Measurements from ENCODE around the gene MACO1.

Gene MACO1

DNA sequence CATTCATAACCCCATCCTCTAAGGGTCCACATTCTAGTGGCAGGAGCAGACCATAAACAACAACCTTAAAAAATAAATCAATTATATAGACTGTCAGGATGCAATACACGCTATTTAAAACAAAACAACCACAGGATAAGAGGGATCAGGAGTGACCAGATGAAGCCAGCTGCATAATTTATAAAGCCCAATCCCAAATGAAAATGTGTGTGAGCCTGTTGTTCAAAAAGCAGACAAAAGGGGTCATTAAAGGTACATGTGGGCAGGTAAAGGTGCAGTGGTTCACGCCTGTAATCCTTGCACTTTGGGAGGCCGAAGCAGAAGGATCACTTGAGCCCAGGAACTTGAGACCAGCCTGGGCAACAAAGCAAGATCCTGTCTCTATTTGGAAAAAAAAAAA, 102.3 kb downstream of the MACO1 start:
- Mint-ChIP-seq H3K27me3 (ENCODE audit: low read depth) (peaks cover 8% of the 10 kb centered on the region), H3K9me3 (peaks cover 5% of the 10 kb centered on the region), H3K4me1 (ENCODE audit: low read depth) (no peaks in the 10 kb centered on the region), H3K36me3 (ENCODE audit: low read depth) (no peaks in the 10 kb centered on the region), H3K27ac (no peak overlapping the region), H3K4me3 (no peak overlapping the region)
- no peak for DNase-seq (ENCODE audit: low spot score)

DNA sequence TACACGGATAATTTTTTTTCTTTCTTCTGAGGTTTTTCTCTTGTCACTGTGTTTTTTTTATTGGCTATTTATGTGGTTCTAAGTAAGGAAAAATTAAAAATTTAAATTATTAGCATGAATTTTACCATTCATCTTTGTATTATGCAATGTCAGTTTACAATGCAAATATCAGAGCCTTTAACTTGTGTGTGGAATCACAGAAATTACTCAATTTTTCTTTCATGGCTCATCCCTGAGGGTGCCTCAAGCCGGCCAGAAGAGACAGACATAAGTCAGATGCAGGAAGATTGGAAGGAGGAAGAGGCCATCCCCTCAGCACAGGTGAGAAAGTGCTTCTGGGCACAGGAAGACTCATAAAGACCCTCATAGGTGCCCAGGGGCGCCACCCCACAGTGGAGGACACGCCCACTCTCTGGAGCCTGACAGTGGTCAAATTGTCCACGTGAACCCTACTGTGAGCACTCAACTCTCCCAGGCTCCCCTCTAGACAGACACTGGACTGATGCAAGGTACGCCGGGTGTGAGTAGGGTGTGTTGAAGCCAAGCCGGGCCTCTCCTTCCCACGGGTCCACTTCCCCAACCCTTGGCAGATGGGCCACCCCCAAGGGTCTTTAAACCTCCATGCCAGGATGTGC, 103.2 kb downstream of the MACO1 start:
- Mint-ChIP-seq H3K9me3 (peaks cover 5% of the 10 kb centered on the region), H3K4me3 (no peak overlapping the region), H3K4me1 (ENCODE audit: low read depth) (no peaks in the 10 kb centered on the region), H3K27ac (no peak overlapping the region), H3K27me3 (ENCODE audit: low read depth) (peaks cover 8% of the 10 kb centered on the region), H3K36me3 (ENCODE audit: low read depth) (no peaks in the 10 kb centered on the region)
- DNase-seq (ENCODE audit: low spot score), result no peak

- no peaks in the 10 kb centered on the region for H3K9me3 Mint-ChIP-seq
Measured at GRCh38 chr1:25534410-25534788, 103.7 kb downstream of the MACO1 start.

DNA sequence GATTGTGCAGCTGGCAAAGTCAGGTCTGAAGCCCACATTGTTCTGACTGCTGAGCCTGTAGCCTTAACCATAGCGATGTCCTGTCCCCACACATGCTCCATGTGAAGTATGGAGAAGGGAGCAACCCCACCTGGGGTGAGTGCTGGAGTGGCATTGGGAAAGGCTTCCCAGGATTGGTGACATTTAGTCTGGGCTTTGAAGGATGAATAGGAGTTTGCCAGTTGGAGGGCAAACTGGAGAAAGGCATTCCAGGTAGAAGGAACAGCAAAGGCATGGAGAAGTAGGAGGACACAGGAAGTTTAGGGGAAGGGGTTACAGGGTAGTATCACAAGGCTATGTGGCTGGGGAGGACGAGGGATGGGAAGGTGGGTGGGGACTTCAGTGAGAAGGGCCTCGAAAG, 105.4 kb downstream of the MACO1 start:
- Mint-ChIP-seq H3K27ac (no peak overlapping the region), H3K27me3 (ENCODE audit: low read depth) (peaks cover 8% of the 10 kb centered on the region), H3K4me3 (no peak overlapping the region), H3K36me3 (ENCODE audit: low read depth) (no peaks in the 10 kb centered on the region), H3K9me3 (no peaks in the 10 kb centered on the region), H3K4me1 (ENCODE audit: low read depth) (no peaks in the 10 kb centered on the region)
- DNase-seq (ENCODE audit: low spot score), result no peak

More at GRCh38 chr1:25534410-25534788, 103.7 kb downstream of the MACO1 start:
- no peak for DNase-seq (ENCODE audit: low spot score)
- H3K36me3 Mint-ChIP-seq (ENCODE audit: low read depth), result no peaks in the 10 kb centered on the region
- no peaks in the 10 kb centered on the region for H3K4me1 Mint-ChIP-seq (ENCODE audit: low read depth)
- H3K4me3 Mint-ChIP-seq, result no peak overlapping the region
- no peak overlapping the region for H3K27ac Mint-ChIP-seq
- H3K27me3 Mint-ChIP-seq (ENCODE audit: low read depth), result peaks cover 8% of the 10 kb centered on the region

GRCh38 chr1:25537153-25537831, 106.6 kb downstream of the MACO1 start:
- H3K4me3 Mint-ChIP-seq, result no peak overlapping the region
- peaks cover 16% of the 10 kb centered on the region for H3K27me3 Mint-ChIP-seq (ENCODE audit: low read depth)
- H3K27ac Mint-ChIP-seq, result no peak overlapping the region
- no peaks in the 10 kb centered on the region for H3K4me1 Mint-ChIP-seq (ENCODE audit: low read depth)
- DNase-seq (ENCODE audit: low spot score), result no peak
- no peaks in the 10 kb centered on the region for H3K9me3 Mint-ChIP-seq
- no peaks in the 10 kb centered on the region for H3K36me3 Mint-ChIP-seq (ENCODE audit: low read depth)

GRCh38 chr1:25538191-25538767, 107.6 kb downstream of the MACO1 start:
- no peaks in the 10 kb centered on the region for H3K36me3 Mint-ChIP-seq (ENCODE audit: low read depth)

DNA sequence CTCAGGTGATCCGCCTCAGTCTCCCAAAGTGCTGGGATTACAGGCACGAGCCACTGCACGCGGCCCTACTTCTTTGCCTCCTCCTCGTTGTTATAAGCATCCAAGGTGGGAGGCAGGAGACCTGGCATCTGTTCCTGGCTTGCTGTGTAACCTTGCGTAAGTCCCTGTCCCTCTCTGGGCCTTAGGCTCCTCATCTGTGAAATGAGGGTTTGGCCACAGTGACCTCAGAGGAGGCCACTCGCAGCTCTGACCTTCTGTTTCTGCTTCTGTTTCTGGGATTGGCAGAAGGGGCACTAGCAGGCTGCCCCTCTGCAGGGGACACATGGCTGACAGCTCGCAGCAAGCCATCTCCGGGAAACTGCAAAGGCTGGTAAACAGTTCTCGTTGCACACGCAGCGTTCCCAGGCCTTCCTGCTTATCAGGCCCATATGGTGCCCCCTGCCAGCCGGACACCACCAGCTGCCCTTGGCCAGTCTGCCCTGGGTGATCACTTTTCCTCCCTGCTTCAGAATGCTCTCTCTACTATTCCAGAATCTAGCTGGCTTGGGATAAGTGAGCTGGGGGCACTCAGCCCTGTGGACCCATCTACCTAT, 110.1 kb downstream of the MACO1 start:
- no peak overlapping the region for H3K27ac Mint-ChIP-seq
- H3K9me3 Mint-ChIP-seq, result no peaks in the 10 kb centered on the region
- no peak for DNase-seq (ENCODE audit: low spot score)
- no peak overlapping the region for H3K4me3 Mint-ChIP-seq
- peaks cover 2% of the 10 kb centered on the region for H3K36me3 Mint-ChIP-seq (ENCODE audit: low read depth)
- peaks cover 11% of the 10 kb centered on the region for H3K4me1 Mint-ChIP-seq (ENCODE audit: low read depth)
- peaks cover 23% of the 10 kb centered on the region for H3K27me3 Mint-ChIP-seq (ENCODE audit: low read depth)

More at GRCh38 chr1:25538191-25538767, 107.6 kb downstream of the MACO1 start:
- H3K27me3 Mint-ChIP-seq (ENCODE audit: low read depth), result peaks cover 16% of the 10 kb centered on the region
- H3K4me3 Mint-ChIP-seq, result no peak overlapping the region
- no peak overlapping the region for H3K27ac Mint-ChIP-seq
- DNase-seq (ENCODE audit: low spot score), result no peak
- H3K4me1 Mint-ChIP-seq (ENCODE audit: low read depth), result peaks cover 5% of the 10 kb centered on the region
- no peaks in the 10 kb centered on the region for H3K9me3 Mint-ChIP-seq

DNA sequence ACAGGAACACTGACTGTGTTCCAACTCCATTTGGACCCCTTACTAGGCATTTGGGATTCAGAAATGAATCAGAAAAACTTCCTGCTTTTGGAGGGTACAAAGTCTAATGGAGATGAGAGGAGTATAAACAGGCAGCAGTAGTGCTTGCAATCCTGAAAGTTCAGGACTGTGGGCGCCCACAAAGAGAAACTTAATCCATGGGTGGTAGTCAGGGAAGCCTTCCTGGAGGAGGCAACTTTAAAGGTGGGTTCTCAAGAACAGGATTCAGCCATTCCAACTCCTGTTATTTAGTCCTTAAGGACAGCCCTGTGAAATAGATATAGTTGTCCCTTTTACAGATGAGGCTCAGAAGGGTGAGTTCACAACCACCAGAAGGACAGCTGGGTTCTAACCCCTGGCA, 110.7 kb downstream of the MACO1 start:
- Mint-ChIP-seq H3K4me1 (ENCODE audit: low read depth) (peaks cover 11% of the 10 kb centered on the region), H3K27me3 (ENCODE audit: low read depth) (peaks cover 18% of the 10 kb centered on the region), H3K9me3 (no peaks in the 10 kb centered on the region), H3K27ac (no peak overlapping the region), H3K36me3 (ENCODE audit: low read depth) (peaks cover 2% of the 10 kb centered on the region), H3K4me3 (no peak overlapping the region)
- DNase-seq (ENCODE audit: low spot score), result no peak

- peaks cover 11% of the 10 kb centered on the region for H3K4me1 Mint-ChIP-seq (ENCODE audit: low read depth)
- DNase-seq (ENCODE audit: low spot score), result no peak
- no peak overlapping the region for H3K27ac Mint-ChIP-seq
- peaks cover 18% of the 10 kb centered on the region for H3K27me3 Mint-ChIP-seq (ENCODE audit: low read depth)
- H3K36me3 Mint-ChIP-seq (ENCODE audit: low read depth), result peaks cover 2% of the 10 kb centered on the region
- no peaks in the 10 kb centered on the region for H3K9me3 Mint-ChIP-seq
- peak overlapping the region; percentile 64 for H3K4me3 Mint-ChIP-seq
Measured at GRCh38 chr1:25541889-25542658, 111.4 kb downstream of the MACO1 start.

DNA sequence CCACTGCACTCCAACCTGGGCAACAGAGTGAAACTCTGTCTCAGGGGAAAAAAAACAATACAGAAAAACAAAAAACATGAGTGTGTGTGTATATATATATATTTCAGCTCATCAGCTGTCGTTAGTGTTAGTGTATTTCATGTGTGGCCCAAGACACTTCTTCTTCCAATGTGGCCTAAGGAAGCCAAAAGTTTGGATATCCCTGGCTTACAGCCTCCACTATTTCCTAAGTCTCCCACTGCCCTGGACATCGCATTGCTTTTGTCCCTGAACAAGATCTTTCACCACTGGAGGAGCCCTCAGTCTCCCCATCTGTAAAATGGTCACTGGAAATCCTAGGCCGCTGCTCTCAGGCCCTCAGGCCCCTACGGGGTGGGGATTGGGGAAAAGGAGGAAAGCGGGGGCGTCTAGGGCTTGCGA, 112.3 kb downstream of the MACO1 start:
- H3K4me1 Mint-ChIP-seq (ENCODE audit: low read depth), result peaks cover 11% of the 10 kb centered on the region
- peaks cover 2% of the 10 kb centered on the region for H3K36me3 Mint-ChIP-seq (ENCODE audit: low read depth)
- peak overlapping the region; percentile 64 for H3K4me3 Mint-ChIP-seq
- H3K27me3 Mint-ChIP-seq (ENCODE audit: low read depth), result peaks cover 18% of the 10 kb centered on the region
- DNase-seq (ENCODE audit: low spot score), result no peak
- H3K9me3 Mint-ChIP-seq, result no peaks in the 10 kb centered on the region
- no peak overlapping the region for H3K27ac Mint-ChIP-seq

GRCh38 chr1:25543425-25544242, 112.9 kb downstream of the MACO1 start, which contains the start of gene LDLRAP1:
TSS of gene LDLRAP1 (plus strand) at chr1:25543606. CDS start at chr1:25543699, 93 bp downstream.
- no peak within 1 kb of the TSS for H3K27ac Mint-ChIP-seq

DNA sequence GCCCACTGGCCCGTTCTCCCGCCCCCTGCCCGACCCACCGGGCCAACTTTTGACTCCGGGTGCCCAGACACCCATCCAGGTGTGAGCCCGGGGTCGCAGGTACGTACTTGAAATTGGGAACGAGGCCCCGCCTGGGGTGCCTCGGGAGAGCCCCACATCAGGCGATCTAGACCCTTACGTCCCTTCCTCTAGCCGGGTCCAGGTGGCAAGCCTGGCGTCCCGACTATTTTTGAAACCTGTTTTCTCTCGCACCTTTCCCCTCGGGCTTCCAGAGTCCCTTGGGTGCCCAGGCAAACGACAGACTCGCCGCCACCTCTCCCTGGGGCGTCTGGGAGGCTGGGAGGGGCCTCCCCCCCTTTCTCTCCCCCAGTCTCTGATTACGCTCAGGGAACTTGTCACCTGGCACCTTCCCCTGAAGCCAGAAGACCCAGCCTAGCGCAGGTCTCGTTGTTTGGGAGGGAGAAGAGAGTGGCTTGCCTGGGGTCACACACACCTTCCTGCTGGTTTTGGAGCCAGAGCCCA, 113.6 kb downstream of the MACO1 start:
- peaks cover 18% of the 10 kb centered on the region for H3K27me3 Mint-ChIP-seq (ENCODE audit: low read depth)
- no peak overlapping the region for H3K27ac Mint-ChIP-seq
- peak overlapping the region; percentile 79 for H3K4me3 Mint-ChIP-seq
- DNase-seq (ENCODE audit: low spot score), result no peak
- no peaks in the 10 kb centered on the region for H3K9me3 Mint-ChIP-seq
- peaks cover 19% of the 10 kb centered on the region for H3K4me1 Mint-ChIP-seq (ENCODE audit: low read depth)
- peaks cover 2% of the 10 kb centered on the region for H3K36me3 Mint-ChIP-seq (ENCODE audit: low read depth)

More at GRCh38 chr1:25543425-25544242, 112.9 kb downstream of the MACO1 start, which contains the start of gene LDLRAP1:
- peak; percentile 70 for DNase-seq (ENCODE audit: low spot score)
- Mint-ChIP-seq H3K36me3 (ENCODE audit: low read depth) (peaks cover 2% of the 10 kb centered on the region), H3K4me1 (ENCODE audit: low read depth) (peaks cover 13% of the 10 kb centered on the region), H3K9me3 (no peaks in the 10 kb centered on the region), H3K27me3 (ENCODE audit: low read depth) (peaks cover 18% of the 10 kb centered on the region), H3K4me3 (peak within 1 kb of the TSS; percentile 79)

DNA sequence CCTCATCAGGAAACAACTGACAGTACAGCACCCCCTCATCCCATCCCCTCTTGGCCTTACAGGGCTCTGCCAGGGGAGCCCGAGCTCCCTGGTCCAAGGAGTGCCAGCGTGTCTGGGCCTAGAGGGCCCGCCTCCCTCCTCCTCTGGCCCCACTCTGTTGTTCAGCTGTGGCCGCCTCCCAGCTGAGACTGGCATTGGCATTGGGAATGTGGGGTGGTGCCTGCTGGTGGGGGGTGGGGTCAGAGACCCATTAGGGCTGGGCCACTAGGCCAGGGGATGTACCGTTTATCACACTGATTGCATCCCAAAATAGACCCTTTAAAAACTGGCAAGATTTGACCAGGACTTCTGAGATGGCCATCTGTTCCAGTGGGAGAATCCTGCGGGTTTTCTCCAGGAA, 114.1 kb downstream of the MACO1 start:
- Mint-ChIP-seq H3K9me3 (no peaks in the 10 kb centered on the region), H3K4me1 (ENCODE audit: low read depth) (peaks cover 25% of the 10 kb centered on the region), H3K36me3 (ENCODE audit: low read depth) (peaks cover 2% of the 10 kb centered on the region), H3K27ac (no peak overlapping the region), H3K4me3 (peak overlapping the region; percentile 79), H3K27me3 (ENCODE audit: low read depth) (peaks cover 18% of the 10 kb centered on the region)
- no peak for DNase-seq (ENCODE audit: low spot score)
